GM21825 (cell line): Measurements from ENCODE around the gene MAGI2.

Experiments
- ATAC-seq: cut with Tn5 transposase; IDR thresholded peaks from one replicate; pipeline ENCODE4 v1.9.1; 2021; ENCODE audit warnings: mild to moderate bottlenecking, moderate library complexity; ENCODE audit not compliant: unreplicated experiment

Gene MAGI2

DNA sequence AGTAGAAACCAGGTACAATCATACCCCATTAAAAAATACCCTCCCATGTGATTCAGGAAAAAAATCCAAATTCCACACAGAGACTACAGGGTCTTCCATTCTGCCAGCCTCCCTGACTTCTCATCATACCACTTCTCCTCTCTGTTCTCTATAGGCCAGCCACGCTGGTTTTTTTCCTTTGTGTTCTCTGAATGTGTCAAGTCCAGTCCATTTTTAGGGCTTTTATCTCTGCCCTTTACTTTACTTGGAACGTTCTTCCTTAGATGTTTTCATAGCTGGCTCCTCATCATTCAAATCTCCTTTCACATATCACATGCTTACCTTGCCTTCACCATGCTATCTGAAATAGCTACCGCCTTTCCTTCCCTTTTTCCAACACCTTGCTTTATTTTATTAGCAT is 1057.3 kb downstream of the MAGI2 start:
- no peak for ATAC-seq

DNA sequence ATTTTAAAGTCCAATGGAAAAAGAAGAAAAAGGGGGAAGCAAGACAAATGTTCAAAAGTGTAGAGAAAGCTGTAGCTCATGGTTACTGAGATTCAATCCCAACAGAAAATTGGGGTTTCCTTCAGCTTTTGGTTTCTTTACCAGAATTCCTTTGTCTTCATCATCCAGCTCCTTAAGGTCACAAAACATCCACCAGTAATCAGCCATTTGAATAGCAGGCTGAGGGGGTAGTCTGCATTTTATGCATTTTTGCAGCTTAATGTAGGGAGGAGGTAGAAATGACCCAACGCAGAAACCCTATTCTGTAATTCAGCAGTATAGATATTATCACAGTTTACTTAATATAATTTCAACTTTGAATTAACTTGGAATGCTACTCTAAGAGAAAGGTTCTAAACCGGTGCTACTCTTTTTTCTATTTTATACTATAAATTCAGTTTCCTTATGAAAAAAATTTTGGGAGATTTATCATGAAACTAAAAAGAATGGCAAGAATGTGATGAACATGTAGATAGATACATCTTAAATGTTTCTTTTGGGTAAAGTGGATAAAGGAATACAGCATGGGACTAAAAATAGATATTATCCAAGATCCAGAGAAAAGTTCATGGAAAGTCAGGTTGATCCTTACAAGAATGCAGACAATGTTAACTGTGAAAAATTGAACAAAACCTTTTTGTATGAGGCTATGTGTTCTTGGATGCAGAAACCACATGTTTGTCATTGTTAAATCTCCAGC is 1058.0 kb downstream of the MAGI2 start:
- ATAC-seq = no peak

DNA sequence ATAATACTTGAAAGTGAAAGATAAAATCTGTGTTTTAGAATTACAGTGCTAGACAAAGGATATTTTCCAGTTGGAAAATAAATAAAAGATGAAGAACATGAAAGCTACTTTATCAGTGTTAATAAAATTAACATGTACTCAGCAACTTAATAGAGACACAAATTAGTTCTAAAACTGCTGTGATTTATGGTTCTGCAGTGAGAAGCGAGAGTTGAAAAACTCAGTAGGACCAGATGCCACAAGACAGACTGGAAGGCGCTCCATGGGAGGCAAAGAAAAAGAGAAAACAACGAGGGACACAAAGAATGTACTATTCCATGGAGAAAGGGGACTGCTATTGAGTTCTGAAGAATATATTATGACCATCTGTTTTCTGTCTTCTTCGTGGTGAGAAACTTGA is 1064.4 kb downstream of the MAGI2 start:
- ATAC-seq = no peak

DNA sequence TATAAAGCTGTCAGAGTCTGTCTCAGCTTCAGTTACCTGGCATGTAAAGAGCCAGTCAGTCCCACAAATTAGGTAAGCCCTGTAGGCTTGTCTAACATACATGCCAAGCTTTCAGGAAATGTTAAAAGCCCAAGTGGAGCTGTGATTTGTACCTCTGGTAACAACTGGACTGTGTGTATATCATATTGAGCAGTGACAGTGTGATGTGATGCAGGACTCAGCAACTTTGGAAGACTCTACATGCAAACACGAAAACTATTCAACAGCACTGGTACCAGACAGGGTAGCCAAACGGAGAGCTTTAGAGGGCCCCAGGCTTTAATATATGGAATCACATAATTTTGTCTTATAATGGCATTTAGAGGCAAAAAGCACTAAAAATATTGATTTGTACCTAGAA is 1066.9 kb downstream of the MAGI2 start:
- no peak for ATAC-seq

DNA sequence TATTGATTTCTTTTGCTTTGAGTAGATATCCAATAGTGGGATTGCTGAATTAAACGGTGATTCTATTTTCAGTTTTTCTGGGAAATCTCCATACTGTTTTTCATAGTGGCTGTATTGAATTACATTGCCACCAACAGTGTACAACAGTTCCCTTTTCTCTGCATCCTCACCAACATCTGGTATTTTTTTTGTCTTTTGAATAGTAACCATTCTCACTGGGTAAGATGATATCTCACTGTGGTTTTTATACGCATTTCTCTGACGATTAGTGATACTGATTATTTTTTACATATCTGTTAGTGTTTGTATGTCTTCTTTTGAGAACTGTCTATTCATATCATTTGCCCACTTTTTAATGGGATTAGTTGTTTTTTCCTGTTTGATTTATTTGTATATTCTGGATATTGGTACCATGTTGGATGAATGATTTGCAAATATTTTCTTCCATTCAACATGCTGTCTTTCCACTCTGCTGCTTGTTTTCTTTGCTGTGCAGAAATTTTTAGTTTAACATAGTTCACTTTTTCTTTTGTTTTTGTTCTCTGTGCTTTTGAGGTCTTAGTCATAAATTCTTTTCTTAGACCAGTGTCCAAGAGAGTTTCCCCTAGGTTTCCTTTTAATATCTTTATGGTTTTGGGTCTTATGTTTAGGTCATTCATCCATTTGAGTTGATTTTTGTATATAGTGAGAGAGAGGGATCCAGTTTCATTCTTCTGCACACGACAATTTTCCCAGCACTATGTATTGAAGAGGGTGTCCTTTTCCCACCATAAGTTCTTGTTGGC is 1070.2 kb downstream of the MAGI2 start:
- ATAC-seq = no peak

DNA sequence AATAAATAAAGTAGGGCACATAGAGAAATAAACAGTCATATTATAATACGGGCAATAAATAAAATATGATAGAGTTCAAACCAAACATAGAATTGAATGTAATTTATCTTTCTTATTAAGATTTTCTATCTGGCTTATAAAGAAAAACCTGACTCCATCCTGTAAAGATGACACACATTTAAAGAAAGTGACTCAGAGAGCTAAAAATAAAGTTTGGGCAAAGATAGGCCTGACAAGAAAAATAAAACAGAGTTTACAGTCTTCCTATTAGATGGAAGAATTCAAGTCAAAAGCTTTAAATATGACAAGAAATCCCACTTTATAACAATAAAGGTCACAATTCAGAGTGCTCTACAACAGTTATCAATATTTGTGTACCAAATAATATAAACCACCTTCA is 1074.3 kb downstream of the MAGI2 start:
- ATAC-seq = no peak

DNA sequence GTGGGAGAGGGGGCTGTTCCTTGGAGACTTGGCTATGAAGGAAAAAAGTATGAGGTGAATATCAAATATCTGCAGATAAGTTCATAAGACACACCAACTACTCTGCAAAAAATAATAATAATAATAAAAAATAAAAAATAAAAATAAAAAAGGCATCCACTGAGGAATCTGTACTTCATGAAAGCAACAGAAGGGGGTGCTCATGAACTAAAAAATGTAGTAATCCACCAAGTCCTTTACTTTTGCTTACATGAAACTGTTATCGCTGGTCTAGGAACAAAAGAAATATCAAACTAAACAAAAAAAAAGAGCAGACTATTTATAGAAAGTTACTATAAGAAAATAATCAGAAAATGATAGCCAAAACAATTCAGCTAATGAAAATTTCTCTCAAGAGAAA is 1075.9 kb downstream of the MAGI2 start:
- no peak for ATAC-seq

DNA sequence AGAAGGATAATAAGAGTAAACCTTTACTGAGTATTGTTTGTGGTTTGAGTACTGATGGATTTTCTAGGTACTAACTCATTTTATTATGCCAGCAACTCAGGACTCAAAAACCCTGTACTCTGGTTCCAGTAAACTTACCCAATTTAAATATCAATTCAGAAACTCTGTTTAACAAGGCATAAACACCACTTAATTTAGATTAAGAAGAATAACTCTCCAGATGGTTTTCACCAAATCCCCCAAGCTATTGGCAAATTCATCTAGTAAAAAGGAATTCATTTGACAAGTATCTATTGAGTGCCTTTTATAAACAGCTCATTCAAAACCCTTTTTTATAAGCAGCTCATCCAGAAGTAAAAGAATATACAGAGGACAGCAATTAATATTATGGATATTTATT is 1082.5 kb downstream of the MAGI2 start:
- ATAC-seq = no peak

DNA sequence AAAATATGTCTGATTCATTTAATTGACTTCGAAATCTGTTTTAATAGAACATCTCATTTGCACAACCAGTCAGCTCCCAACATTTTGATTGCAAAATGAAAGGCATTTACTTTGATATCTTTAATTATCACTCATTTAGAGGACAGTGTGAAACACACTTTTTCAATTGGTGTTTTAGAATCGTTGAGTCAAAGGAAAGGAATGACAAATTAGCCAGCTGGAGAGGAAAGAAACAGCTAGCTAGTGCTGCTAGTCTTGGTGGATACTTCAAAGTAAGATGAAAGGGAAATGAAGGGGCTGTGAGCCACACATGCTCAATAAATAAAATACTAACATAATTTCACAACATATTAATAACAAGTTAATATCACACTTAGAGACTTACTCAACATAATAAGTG is 1084.7 kb downstream of the MAGI2 start:
- ATAC-seq = no peak

DNA sequence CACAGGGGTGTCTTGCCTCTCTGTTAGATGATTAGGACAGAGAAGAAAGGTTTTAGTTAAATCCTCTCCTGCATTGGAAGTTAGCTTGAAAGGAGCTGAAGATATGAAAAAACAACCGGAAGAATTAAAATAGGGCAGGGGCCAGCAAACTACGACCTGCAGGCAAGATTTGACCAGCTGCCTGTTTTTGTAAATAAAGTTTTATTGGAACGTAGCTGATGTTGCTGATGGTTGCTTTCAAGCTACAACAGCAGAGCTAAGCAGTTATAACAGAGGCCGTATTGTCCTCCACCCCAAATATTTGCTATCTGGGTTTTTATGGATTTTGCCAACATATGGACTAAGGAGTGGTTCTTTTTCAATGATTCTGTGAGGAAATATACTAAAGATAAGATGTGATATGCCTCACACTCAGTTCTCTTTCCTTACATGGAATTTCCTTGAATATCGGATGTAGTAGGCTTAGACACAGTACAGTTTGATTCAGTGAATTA is 1086.1 kb downstream of the MAGI2 start:
- ATAC-seq = no peak

DNA sequence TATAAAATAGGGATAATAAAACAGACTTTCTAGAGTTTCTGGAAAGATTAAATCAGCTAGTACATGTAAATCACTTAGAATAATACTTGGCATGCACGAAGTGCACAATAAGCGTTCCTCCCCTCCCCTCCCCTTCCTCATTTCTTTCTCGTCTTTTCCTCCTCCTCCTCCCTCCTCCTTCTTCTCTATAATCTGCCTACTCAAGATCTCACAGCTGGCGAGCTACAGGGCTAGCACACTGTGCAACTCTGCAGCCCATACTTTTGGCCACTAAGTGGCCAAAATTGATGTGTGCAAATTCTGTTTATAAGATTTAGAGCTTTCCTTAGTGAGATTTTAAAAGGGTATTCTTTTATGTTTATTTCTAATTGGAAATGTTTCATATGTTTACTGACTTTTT is 1089.6 kb downstream of the MAGI2 start:
- ATAC-seq = no peak

DNA sequence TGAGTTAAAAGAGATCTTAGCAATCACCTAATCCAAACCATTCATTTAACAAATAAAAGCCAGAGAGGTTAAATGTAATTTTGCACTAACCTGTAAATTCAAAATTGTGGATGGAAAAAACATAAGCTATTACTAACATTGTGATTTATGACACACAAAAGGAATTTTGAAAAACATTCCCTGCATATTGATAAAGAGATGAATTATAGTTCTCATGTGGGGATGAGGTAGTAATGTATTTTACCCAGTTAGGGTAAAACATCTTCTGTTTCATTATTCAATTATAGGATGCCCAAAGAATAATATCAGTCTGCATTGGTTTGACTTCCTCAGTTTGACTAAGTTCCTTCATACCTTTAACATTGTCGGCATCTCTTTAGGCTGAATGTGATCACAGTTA is 1093.6 kb downstream of the MAGI2 start:
- no peak for ATAC-seq

DNA sequence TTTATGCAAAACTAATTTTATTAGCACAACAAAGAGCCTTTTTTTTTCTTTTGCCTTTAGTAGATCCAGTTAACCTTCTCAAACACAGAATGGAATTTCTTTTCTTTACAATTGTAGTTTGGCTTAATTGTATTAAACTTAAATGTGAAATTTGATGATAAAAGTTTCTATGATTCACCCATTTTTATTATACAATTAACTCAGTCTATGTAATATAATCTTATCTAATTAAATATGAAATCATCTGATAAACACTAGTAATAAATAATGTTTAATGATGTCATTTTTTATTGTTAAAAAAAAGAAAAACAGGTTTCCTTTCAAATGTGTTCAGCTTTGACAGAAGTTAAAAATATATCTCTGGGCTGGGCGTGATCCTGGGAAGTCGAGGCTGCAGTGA is 1095.8 kb downstream of the MAGI2 start:
- ATAC-seq = no peak

DNA sequence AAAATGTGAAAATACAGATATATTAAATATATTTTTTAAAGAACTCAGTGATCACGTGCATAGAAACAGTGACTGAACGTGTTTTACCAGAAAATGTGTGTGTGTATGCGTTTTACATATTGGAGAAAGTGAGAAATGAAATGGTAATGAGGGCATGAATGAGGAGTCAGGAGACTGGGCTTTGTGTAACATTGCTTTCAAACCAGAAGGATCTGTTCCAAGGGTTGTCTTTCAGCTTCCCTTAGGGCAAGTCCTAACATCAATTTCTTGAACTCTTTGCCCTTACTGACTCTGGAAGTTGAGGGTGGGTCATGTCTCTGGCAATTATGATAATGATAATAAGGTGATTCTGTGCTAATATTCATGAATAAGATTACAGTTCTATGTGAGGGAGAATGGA is 1097.6 kb downstream of the MAGI2 start:
- no peak for ATAC-seq

DNA sequence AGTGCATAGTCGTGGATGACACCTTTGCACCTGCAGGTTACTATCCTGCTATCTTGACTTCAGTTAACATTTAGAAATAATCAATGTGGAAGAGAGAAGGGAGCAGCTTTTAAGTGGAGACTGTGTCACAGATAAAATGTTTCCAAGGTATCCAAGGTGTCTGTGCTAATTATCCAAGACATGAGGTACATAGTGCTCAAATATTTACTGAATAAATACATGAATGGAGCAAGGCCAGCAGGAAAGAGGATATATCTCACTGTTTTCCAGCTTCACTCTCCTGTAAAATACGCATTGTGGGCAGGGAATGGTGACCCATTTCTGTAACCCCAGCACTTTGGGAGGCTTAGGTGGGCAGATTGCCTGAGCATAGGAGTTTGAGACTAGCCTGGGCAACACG is 1102.5 kb downstream of the MAGI2 start:
- no peak for ATAC-seq

DNA sequence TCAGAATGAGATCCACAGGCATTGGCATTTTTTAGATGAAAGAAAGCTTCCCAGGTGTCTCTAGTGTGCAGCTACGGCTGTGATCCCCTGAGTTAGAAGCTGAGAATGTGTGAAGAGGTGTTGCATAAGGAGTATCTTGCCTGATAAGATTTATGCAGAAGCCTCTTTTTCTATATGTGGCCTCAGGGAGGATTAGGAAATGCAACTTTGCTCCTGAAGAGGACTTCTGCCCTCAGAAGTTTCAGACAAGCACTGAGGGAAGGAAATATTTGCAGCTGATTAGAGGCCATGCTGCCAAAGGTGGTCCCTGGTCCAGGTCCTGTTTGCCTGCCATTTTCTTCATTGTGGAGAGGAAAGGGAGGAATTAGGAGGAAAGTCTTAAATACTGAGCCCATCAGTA is 1103.1 kb downstream of the MAGI2 start:
- ATAC-seq = no peak

DNA sequence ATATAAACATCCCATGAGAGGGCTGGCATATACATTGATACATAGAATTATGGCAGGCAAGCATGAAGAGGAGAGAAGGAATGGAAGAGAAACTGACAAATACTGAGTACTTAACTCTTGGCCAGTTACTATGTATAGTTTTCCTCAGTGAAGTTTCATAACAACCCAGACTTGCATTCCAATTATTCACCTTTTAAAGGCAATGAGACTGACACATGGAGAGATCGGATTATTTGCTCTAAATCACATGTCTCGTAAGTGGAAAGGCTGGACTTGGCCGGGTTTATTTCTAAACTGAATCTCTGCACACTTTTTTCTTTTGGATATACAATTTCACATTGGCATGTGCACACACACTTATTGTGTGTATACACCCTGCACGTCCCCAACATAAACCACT is 1106.6 kb downstream of the MAGI2 start:
- no peak for ATAC-seq

DNA sequence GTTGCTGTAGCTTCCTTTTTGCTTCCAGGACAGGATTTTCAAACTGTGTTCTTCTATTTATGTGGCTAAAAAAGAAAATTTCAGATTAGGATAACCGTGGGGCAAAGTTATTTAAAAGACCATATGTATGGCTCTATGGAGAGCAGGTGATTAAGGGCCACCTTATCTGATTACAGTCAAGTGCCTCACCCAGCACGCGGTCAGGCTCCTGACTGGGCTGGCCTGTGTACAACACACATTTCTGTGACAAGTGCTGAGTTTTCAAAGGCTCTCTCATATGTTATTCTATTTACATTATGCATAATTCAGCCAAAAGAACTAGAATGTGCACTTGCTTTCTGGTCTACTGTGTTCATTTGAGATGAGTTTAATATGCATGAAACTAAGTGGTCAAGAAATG is 1107.5 kb downstream of the MAGI2 start:
- no peak for ATAC-seq

DNA sequence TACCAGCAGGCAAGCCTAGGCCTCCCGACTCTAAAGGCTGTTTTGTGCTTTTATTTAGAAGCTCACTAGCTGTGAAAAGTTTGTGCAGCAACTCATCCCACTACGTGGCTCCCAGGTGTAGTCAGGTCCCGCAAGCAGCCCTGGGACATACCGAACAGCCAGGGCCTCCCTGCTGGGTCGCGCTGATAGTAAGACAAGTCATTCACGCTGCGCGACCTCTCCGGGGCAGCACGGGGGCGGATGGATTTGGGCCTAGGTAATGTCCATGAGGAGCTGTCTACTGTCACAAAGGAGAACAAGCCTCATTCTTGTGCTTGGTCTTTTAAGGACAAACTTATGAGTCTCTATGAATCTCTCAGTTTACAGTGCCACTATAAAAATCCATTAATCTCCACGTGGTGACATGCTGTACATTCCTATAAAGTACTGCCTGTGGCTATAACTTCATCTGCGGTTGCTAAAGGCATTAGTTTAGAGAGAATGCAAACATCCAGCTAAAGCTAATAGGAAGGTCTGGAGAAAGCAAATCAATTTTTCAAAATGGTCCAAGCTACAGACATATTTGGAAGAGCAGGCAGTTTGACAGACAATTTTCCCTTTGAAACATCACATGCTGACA is 1108.1 kb downstream of the MAGI2 start:
- ATAC-seq = no peak

DNA sequence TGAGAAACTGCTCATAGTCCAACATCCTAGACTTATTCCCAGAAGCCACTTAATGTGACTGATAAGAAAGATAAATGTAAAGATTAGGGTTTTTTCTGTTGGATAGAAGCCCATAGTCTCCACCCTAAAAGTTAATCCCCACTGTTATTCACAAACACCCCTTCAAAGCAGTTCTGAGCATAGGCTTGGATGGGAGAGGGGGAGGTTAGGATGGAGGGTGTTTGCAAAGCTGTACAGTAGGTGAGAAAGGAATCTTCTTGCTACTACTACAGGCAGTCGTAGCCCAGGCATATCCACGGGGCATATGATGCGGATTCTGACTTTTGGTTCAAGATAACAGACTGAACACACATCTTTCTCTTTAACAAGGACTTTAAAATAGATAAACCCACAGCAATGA is 1119.0 kb downstream of the MAGI2 start:
- no peak for ATAC-seq

DNA sequence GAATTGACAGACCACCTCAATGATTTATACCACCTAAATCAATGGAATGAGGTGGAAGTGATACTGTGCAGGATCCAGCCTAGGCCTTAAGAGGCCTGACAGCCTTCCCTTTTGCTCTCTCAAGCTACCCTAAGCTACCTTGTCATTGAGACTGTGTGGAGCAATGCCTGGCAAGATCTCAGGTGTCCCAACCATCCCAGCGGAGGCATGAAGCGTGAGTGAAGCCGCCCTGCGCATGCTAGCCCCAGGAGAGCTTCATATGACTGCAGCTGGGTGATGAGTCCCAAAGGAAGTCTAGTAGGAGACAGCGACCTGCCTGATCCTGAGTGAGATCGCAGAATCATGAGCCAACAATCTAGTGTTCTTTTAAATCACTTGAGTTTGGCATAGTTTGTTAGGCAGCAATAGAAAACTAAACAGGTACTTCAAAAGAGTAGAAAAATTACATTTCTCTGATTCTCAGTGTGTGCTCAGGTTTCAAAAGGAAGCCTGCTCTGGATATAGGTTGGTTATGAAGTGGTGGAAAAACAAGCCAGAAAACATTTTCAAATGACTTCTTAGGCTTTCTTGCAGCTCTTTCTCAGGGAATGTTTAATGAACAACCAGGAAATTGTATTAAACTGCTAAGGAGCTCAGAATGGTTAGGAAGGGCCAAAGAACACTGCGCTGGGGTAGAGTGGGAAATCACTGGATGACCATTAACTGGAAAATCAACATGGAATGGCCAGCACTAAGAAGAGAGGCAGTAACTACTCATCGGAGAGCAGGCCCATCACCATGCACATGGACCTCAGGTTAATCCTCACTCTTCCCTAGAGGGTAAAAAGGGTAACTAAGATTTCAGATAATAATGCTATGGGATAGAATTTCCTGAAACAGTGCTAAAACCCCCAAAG is 1119.7 kb downstream of the MAGI2 start:
- no peak for ATAC-seq
